ENCODE measurements around the gene TNK2.
A peak's percentile ranks its signal among the peaks of the same experiment; 100 is the strongest.
"Not testable (repeated sequence)": the region's sequence is repeated elsewhere in the genome, so short reads cannot be mapped to it uniquely, and the experiment has no call there.

TNK2 gene

GRCh38 chr3:195867631-195868335 lies 40.6 kb downstream of the TNK2 start:
- DNase-seq: no peak

- no peak for DNase-seq
Observed at GRCh38 chr3:195866686-195867511, 41.5 kb downstream of the TNK2 start.

GRCh38 chr3:195865752-195866151 lies 42.6 kb downstream of the TNK2 start:
- DNase-seq: no peak

GRCh38 chr3:195863121-195864061 lies 45.0 kb downstream of the TNK2 start:
- peak; percentile 36 to 86 for DNase-seq

GRCh38 chr3:195862318-195862717 lies 46.0 kb downstream of the TNK2 start:
- not testable (repeated sequence) for DNase-seq

GRCh38 chr3:195860456-195860855 lies 47.9 kb downstream of the TNK2 start:
- no peak for DNase-seq

GRCh38 chr3:195859846-195860411 lies 48.4 kb downstream of the TNK2 start:
- no peak for DNase-seq

GRCh38 chr3:195859061-195859845 lies 49.1 kb downstream of the TNK2 start:
- DNase-seq: peak; percentile 48 to 83

- no peak for DNase-seq
Observed at GRCh38 chr3:195856410-195857084, 51.8 kb downstream of the TNK2 start.

GRCh38 chr3:195855471-195856409 lies 52.6 kb downstream of the TNK2 start:
- peak in 1 of 2 experiments; percentile 26 for DNase-seq

- no peak for DNase-seq
Observed at GRCh38 chr3:195854628-195855294, 53.6 kb downstream of the TNK2 start.

GRCh38 chr3:195853996-195854395 lies 54.4 kb downstream of the TNK2 start:
- DNase-seq: no peak

GRCh38 chr3:195853036-195853435 lies 55.3 kb downstream of the TNK2 start:
- DNase-seq: no peak

GRCh38 chr3:195850857-195851543 lies 57.4 kb downstream of the TNK2 start:
- DNase-seq: peak; percentile 93 to 98

- peak in 1 of 2 experiments; percentile 91 for DNase-seq
Observed at GRCh38 chr3:195849322-195850074, 58.9 kb downstream of the TNK2 start.

GRCh38 chr3:195847055-195847950 lies 61.0 kb downstream of the TNK2 start:
- no peak for DNase-seq

- DNase-seq: no peak
Observed at GRCh38 chr3:195845483-195845882, 62.9 kb downstream of the TNK2 start.

Measured in NCI-H526 (cell line).